H1 (cell line): ENCODE measurements around the gene CACNA2D3. TPM values are rescaled to one million over a fixed set of nuclear protein-coding genes. Genes with fewer than 3 reads are reported as not detected.

Experiments used
- CTCF ChIA-PET: fragments of 300-600 bp; sonication (Branson Sonifier 250); formaldehyde crosslinking; loops from one replicate; lab custom pipeline; 2021; ENCODE audit not compliant: partially characterized antibody; lab: Charles Lee
- POLR2A ChIA-PET: fragments of 300-600 bp; sonication (Branson Sonifier 250); formaldehyde crosslinking; loops from one replicate; lab custom pipeline; 2021; ENCODE audit warnings: inconsistent platforms; ENCODE audit not compliant: partially characterized antibody; lab: Charles Lee
- DNase-seq, 2 experiments: peaks; one replicate each; pipeline versions ENCODE4 v3.0.0 to v3.0.0-alpha.2; 2010 to 2022; ENCODE audit warnings: low spot score in 2 of 2, low read depth in 1 of 2, mixed read lengths in 1 of 2
- FAIRE-seq: peaks from 2 replicates; lab custom pipeline; 2011; peaks lifted over from hg19 to GRCh38; lab: Jason Lieb, UNC
- H2AFZ ChIP-seq: 2 replicates; pipeline ENCODE4 v1.8.1; 2012; ENCODE audit warnings: low read length, inconsistent platforms
- H2AK5ac ChIP-seq: 2 replicates; pipeline ENCODE4 v1.6.1; 2013; ENCODE audit warnings: low read depth, low read length
- H2BK120ac ChIP-seq: replicated peaks from 2 replicates; pipeline ENCODE3; 2013; ENCODE audit warnings: low read depth, low read length, inconsistent platforms
- H2BK12ac ChIP-seq: 2 replicates; pipeline ENCODE4 v1.6.1; 2013; ENCODE audit warnings: low read depth, low read length
- H2BK15ac ChIP-seq: 2 replicates; pipeline ENCODE4 v1.6.1; 2013; ENCODE audit warnings: low read length
- H2BK20ac ChIP-seq: 2 replicates; pipeline ENCODE4 v1.6.1; 2013; ENCODE audit warnings: low read length
- H2BK5ac ChIP-seq: 2 replicates; pipeline ENCODE4 v1.6.1; 2013; ENCODE audit warnings: low read depth, low read length
- H3K14ac ChIP-seq: 2 replicates; pipeline ENCODE4 v1.6.1; 2013; ENCODE audit warnings: inconsistent platforms; ENCODE audit not compliant: insufficient read length
- H3K18ac ChIP-seq: 2 replicates; pipeline ENCODE4 v1.6.1; 2013; ENCODE audit warnings: low read length; ENCODE audit errors: extremely low read depth
- H3K23ac ChIP-seq: 2 replicates; pipeline ENCODE4 v1.6.1; 2013; ENCODE audit warnings: inconsistent platforms; ENCODE audit not compliant: insufficient read length
- H3K23me2 ChIP-seq: 2 replicates; pipeline ENCODE4 v1.6.1; 2013; ENCODE audit warnings: low read depth, low read length
- H3K27ac ChIP-seq: 2 replicates; pipeline ENCODE4 v1.6.1; 2011; ENCODE audit warnings: low read depth, low read length, inconsistent platforms
- H3K27me3 ChIP-seq, 4 experiments: replicated peaks in 1 of 4; 1 replicate in 1 of 4; 2 replicates in 3 of 4; pipeline versions ENCODE4 v1.6.1 to v1.8.1; 2011 to 2013; ENCODE audit warnings: low read length in 3 of 4, mild to moderate bottlenecking in 3 of 4, inconsistent platforms in 2 of 4, mixed read lengths in 2 of 4, moderate library complexity in 1 of 4; ENCODE audit not compliant: control insufficient read depth in 3 of 4, insufficient read depth in 3 of 4; ENCODE audit errors: extremely low read depth in 1 of 4
- H3K36me3 ChIP-seq, 4 experiments: 2 replicates each; pipeline versions ENCODE4 v1.6.1 to v1.8.1; 2011 to 2013; ENCODE audit warnings: mild to moderate bottlenecking in 4 of 4, low read length in 3 of 4, moderate library complexity in 2 of 4, control low read depth in 1 of 4, inconsistent platforms in 1 of 4; ENCODE audit not compliant: insufficient read depth in 4 of 4, control insufficient read depth in 2 of 4
- H3K4ac ChIP-seq: replicated peaks from 2 replicates; pipeline ENCODE3; 2013; ENCODE audit warnings: low read length, low read depth, mixed read lengths, inconsistent platforms; ENCODE audit not compliant: insufficient read length
- H3K4me1 ChIP-seq, 4 experiments: replicated peaks in 1 of 4; 1 replicate in 1 of 4; 2 replicates in 3 of 4; pipeline versions ENCODE4 v1.6.1 to v1.8.1; 2011 to 2013; ENCODE audit warnings: low read length in 3 of 4, inconsistent platforms in 2 of 4, mixed read lengths in 1 of 4; ENCODE audit not compliant: insufficient read depth in 4 of 4, control insufficient read depth in 3 of 4
- H3K4me2 ChIP-seq, 2 experiments: 2 replicates each; pipeline versions ENCODE4 v1.6.1 to v1.8.1; 2011 to 2013; ENCODE audit warnings: low read depth in 2 of 2, low read length in 2 of 2, control low read depth in 1 of 2, inconsistent platforms in 1 of 2, mild to moderate bottlenecking in 1 of 2; ENCODE audit not compliant: insufficient read depth in 1 of 2
- H3K4me3 ChIP-seq, 4 experiments: fragments of 200-600, 300-600 bp in 1 of 4; sonication (generic), shearing (Covaris generic), sonication (Bioruptor Twin) in 1 of 4; 2 replicates each; pipeline versions ENCODE4 v1.5.1 to v1.8.1; 2011 to 2016; ENCODE audit warnings: low read length in 4 of 4, low read depth in 3 of 4, control low read depth in 2 of 4, inconsistent platforms in 2 of 4, mild to moderate bottlenecking in 2 of 4, mixed read lengths in 1 of 4, moderate library complexity in 1 of 4; ENCODE audit not compliant: insufficient read depth in 2 of 4; ENCODE audit errors: extremely low read depth in 1 of 4
- H3K56ac ChIP-seq: replicated peaks from 2 replicates; pipeline ENCODE3; 2013; ENCODE audit warnings: low read depth, mild to moderate bottlenecking, mixed read lengths, low read length, inconsistent platforms; ENCODE audit not compliant: insufficient read length
- H3K79me1 ChIP-seq: 2 replicates; pipeline ENCODE4 v1.6.1; 2013; ENCODE audit warnings: low read depth, low read length, control low read depth
- H3K79me2 ChIP-seq, 2 experiments: 2 replicates each; pipeline versions ENCODE4 v1.6.1 to v1.8.1; 2012 to 2013; ENCODE audit warnings: low read length in 2 of 2, mild to moderate bottlenecking in 2 of 2, inconsistent platforms in 1 of 2; ENCODE audit not compliant: insufficient read depth in 2 of 2, control insufficient read depth in 1 of 2
- H3K9ac ChIP-seq, 4 experiments: replicated peaks in 1 of 4; 1 replicate in 1 of 4; 2 replicates in 3 of 4; pipeline versions ENCODE4 v1.6.1 to v1.8.1; 2011 to 2013; ENCODE audit warnings: low read depth in 3 of 4, low read length in 3 of 4, control low read depth in 2 of 4, mild to moderate bottlenecking in 2 of 4, moderate library complexity in 2 of 4, inconsistent platforms in 1 of 4; ENCODE audit errors: extremely low read depth in 1 of 4
- H3K9me3 ChIP-seq, 2 experiments: 2 replicates each; pipeline versions ENCODE4 v1.6.1 to v1.8.1; 2012 to 2013; ENCODE audit warnings: mild to moderate bottlenecking in 2 of 2, moderate library complexity in 2 of 2, control low read depth in 1 of 2, inconsistent platforms in 1 of 2, low read depth in 1 of 2, low read length in 1 of 2, mixed read lengths in 1 of 2; ENCODE audit not compliant: insufficient read depth in 2 of 2
- H4K20me1 ChIP-seq, 2 experiments: replicated peaks in 1 of 2; 2 replicates each; pipeline versions ENCODE3 to v1.8.1; 2011 to 2013; ENCODE audit warnings: inconsistent platforms in 2 of 2, low read length in 2 of 2, mild to moderate bottlenecking in 1 of 2; ENCODE audit not compliant: insufficient read depth in 2 of 2, control insufficient read depth in 1 of 2
- H4K5ac ChIP-seq: 2 replicates; pipeline ENCODE4 v1.6.1; 2013; ENCODE audit warnings: low read length, low read depth, mixed read lengths, inconsistent platforms; ENCODE audit not compliant: insufficient read length
- H4K8ac ChIP-seq: 2 replicates; pipeline ENCODE4 v1.8.0; 2013; ENCODE audit warnings: mild to moderate bottlenecking, moderate library complexity, low read length, inconsistent platforms; ENCODE audit not compliant: insufficient read depth; ENCODE audit errors: extremely low read depth
- H4K91ac ChIP-seq: replicated peaks from 2 replicates; pipeline ENCODE3; 2013; ENCODE audit warnings: low read length, mixed read lengths, inconsistent platforms; ENCODE audit not compliant: insufficient read length
- KDM5A ChIP-seq: fragments of 200-600 bp; IDR thresholded peaks from 2 replicates; pipeline ENCODE4 v1.7.1; 2012; ENCODE audit warnings: mild to moderate bottlenecking, low read length, inconsistent platforms, mixed read lengths
- polyA plus RNA-seq, 7 experiments: library from polyadenylated mRNA; depleted of rRNA in 3 of 7; stranded (reverse) in 5 of 7; unstranded in 2 of 7; fragments of >200 nt in 5 of 7; fragments of 200-250 nt in 2 of 7; gene quantifications; 1 replicate in 5 of 7; 2 replicates in 1 of 7; 4 replicates in 1 of 7; pipeline versions ENCODE4 v1.2.1 to v1.2.3, GENCODE V29; 2011 to 2013; ENCODE audit warnings: missing spikeins in 2 of 7, mixed read lengths in 2 of 7
- total RNA-seq: library from RNA; stranded (reverse); fragmentation: NEBNext Ultra II Directional; extraction: Animal tissue kit (Norgen Biotek cat#: 25700); gene quantifications from 2 replicates; pipeline ENCODE4 v1.2.1, GENCODE V29; 2021

The CACNA2D3 gene
- total and polyA plus RNA-seq, 2 of the 8 experiments (the other 6 are each of a cell fraction or from before 2014, with no cell fraction given), result 1.5 to 1.8 TPM

GRCh38 chr3:54426381-54426780, 304.0 kb downstream of the CACNA2D3 start:
- Histone ChIP-seq H2BK12ac (no peak overlapping the region), H3K9me3 (no peaks in the 10 kb centered on the region), H3K23me2 (no peaks in the 10 kb centered on the region), H3K79me2 (no peaks in the 10 kb centered on the region), H4K5ac (no peak overlapping the region), H3K4me3 (no peak overlapping the region), H3K36me3 (no peaks in the 10 kb centered on the region), H3K23ac (no peak overlapping the region), H3K27me3 (no peaks in the 10 kb centered on the region), H2AK5ac (no peak overlapping the region), H4K91ac (no peak overlapping the region), H3K56ac (no peak overlapping the region), H3K4ac (no peak overlapping the region), H3K18ac (no peak overlapping the region), H2BK15ac (no peak overlapping the region), H3K4me2 (no peak overlapping the region), H3K79me1 (no peaks in the 10 kb centered on the region), H2BK20ac (no peak overlapping the region), H2BK5ac (no peak overlapping the region), H2BK120ac (no peak overlapping the region), H3K9ac (no peak overlapping the region), H4K20me1 (no peaks in the 10 kb centered on the region), H3K14ac (no peak overlapping the region), H2AFZ (no peak overlapping the region), H3K4me1 (peaks cover 0 to 4% (median 3%) of the 10 kb centered on the region in 4 experiments; a peak in 3 of 7 replicates), H4K8ac (no peak overlapping the region), H3K27ac (no peak overlapping the region)
- DNase-seq, result no peak
- FAIRE-seq, result no peak
- ChIA-PET CTCF (interaction anchor here (0.6 to 3.8 kb wide), 11 partner anchors 8 to 613 kb away, joined by 3 to 32 read pairs (median 4); no protein-coding TSS in a partner anchor), POLR2A (interaction anchor here (1.1 kb wide), 1 partner anchor 204 kb away, joined by 4 read pairs; no protein-coding TSS in a partner anchor)
- no peak for TF ChIP-seq KDM5A
